K562 (cell line): ENCODE measurements around the gene RPAP2. TPM values are rescaled to one million over a fixed set of nuclear protein-coding genes. Genes with fewer than 3 reads are reported as not detected.

ENCODE experiments used
- BDP1 ChIP-seq: IDR thresholded peaks from 3 replicates; pipeline ENCODE4 v1.6.1; 2011; ENCODE audit not compliant: insufficient read length, insufficient read depth
- CEBPB ChIP-seq: fragments of 450-650 bp; IDR thresholded peaks from 2 replicates; pipeline ENCODE4 v1.6.1; 2016; ENCODE audit warnings: missing genetic modification characterization, missing compliant biosample characterization
- CTBP1 ChIP-seq: fragments of 450-650 bp; IDR thresholded peaks from 2 replicates; pipeline ENCODE4 v1.6.1; 2016; ENCODE audit warnings: borderline replicate concordance
- DDX20 ChIP-seq: fragments of 450-650 bp; IDR thresholded peaks from 2 replicates; pipeline ENCODE4 v1.6.1; 2016; ENCODE audit warnings: missing genetic modification characterization, low read depth, mild to moderate bottlenecking, missing compliant biosample characterization, moderate library complexity
- FOS ChIP-seq: IDR thresholded peaks from 3 replicates; pipeline ENCODE4 v1.6.1; 2011; ENCODE audit not compliant: insufficient read length; ENCODE audit errors: extremely low read depth
- HDAC2 ChIP-seq: fragments of 450-650 bp; IDR thresholded peaks from 2 replicates; pipeline ENCODE4 v1.6.1; 2016; ENCODE audit warnings: mild to moderate bottlenecking
- HDAC6 ChIP-seq: IDR thresholded peaks from 2 replicates; pipeline ENCODE4 v1.6.1; 2012; ENCODE audit warnings: low read depth, mild to moderate bottlenecking, control low read depth, inconsistent platforms, low read length, moderate library complexity
- HNRNPH1 ChIP-seq: fragments of 200-400 bp; formaldehyde crosslinking; optimal IDR thresholded peaks from 2 replicates; pipeline ENCODE3; 2017; ENCODE audit warnings: low read depth, mild to moderate bottlenecking, low read length, moderate library complexity
- NFIX ChIP-seq: fragments of 250-450 bp; sonication (Bioruptor Pico); IDR thresholded peaks from 2 replicates; pipeline ENCODE4 v1.4.0; 2020; ENCODE audit warnings: low read depth, mild to moderate bottlenecking, moderate library complexity
- NR2F6 ChIP-seq: fragments of 450-650 bp; formaldehyde crosslinking; IDR thresholded peaks from 2 replicates; pipeline ENCODE4 v1.4.0; 2020; ENCODE audit warnings: mild to moderate bottlenecking
- PHB ChIP-seq: fragments of 250-450 bp; sonication (Bioruptor Pico); IDR thresholded peaks from 2 replicates; pipeline ENCODE4 v1.5.0; 2021
- SAP30 ChIP-seq: fragments of 200-600 bp; sonication (generic); IDR thresholded peaks from 2 replicates; pipeline ENCODE4 v1.6.1; 2012; ENCODE audit warnings: borderline replicate concordance, low read depth, mild to moderate bottlenecking, moderate library complexity, low read length, control low read depth, inconsistent platforms; ENCODE audit not compliant: insufficient read depth, poor library complexity, severe bottlenecking
- TFAM ChIP-seq: fragments of 250-450 bp; sonication (Bioruptor Pico); conservative IDR thresholded peaks from 2 replicates; pipeline ENCODE4 v1.5.0; 2021; ENCODE audit warnings: mild to moderate bottlenecking, moderate library complexity
- ZKSCAN1 ChIP-seq: fragments of 150-350 bp; IDR thresholded peaks from 2 replicates; pipeline ENCODE4 v1.6.1; 2016; ENCODE audit warnings: low read depth, low read length
- ZNF197 ChIP-seq: fragments of 200-800 bp; sonication (Bioruptor generic); IDR thresholded peaks from 2 replicates; pipeline ENCODE4 v1.6.1; 2016; ENCODE audit warnings: low read depth, missing genetic modification characterization, missing compliant biosample characterization
- ZNF277 ChIP-seq: fragments of 250-450 bp; sonication (Bioruptor Pico); IDR thresholded peaks from 2 replicates; pipeline ENCODE4 v1.8.0; 2022; ENCODE audit warnings: inconsistent platforms, mild to moderate bottlenecking, moderate library complexity, borderline replicate concordance
- ZNF280B ChIP-seq: fragments of 250-450 bp; sonication (Bioruptor Pico); IDR thresholded peaks from 2 replicates; pipeline ENCODE4 v1.5.1; 2021; ENCODE audit warnings: mild to moderate bottlenecking
- ZNF584 ChIP-seq: fragments of 200-800 bp; sonication (Bioruptor generic); IDR thresholded peaks from 2 replicates; pipeline ENCODE4 v1.6.1; 2016; ENCODE audit warnings: low read depth, mild to moderate bottlenecking, missing genetic modification characterization, missing compliant biosample characterization
- ZNF75A ChIP-seq: fragments of 450-650 bp; formaldehyde crosslinking; IDR thresholded peaks from 2 replicates; pipeline ENCODE4 v1.4.0; 2020; ENCODE audit warnings: mild to moderate bottlenecking
- ZZZ3 ChIP-seq: fragments of 450-650 bp; IDR thresholded peaks from 2 replicates; pipeline ENCODE4 v1.6.1; 2016; ENCODE audit warnings: antibody characterized with exemption, mild to moderate bottlenecking, moderate library complexity
- polyA plus RNA-seq, 8 experiments: library from polyadenylated mRNA; depleted of rRNA in 4 of 8; stranded (reverse) in 5 of 8; unstranded in 3 of 8; fragments of >200 nt; fragmentation: Nextera tagmentation in 2 of 8; fragmentation: Illumina TruSeq in 1 of 8; extraction: Ambion mirVana in 2 of 8; extraction: Trizol in 1 of 8; gene quantifications; 2 replicates each; pipeline versions ENCODE4 v1.2.1 to v1.2.3, GENCODE V29; 2011 to 2014; ENCODE audit warnings: inconsistent platforms in 1 of 8, missing spikeins in 1 of 8
- total RNA-seq, 7 experiments: library from RNA; depleted of rRNA in 6 of 7; stranded (reverse); fragments of >200 nt in 6 of 7; fragmentation: Illumina TruSeq in 2 of 7; extraction: Trizol in 2 of 7; gene quantifications; 2 replicates each; pipeline versions ENCODE4 v1.2.1 to v1.2.3, GENCODE V29; 2011 to 2021; ENCODE audit warnings: low replicate concordance in 1 of 7
- TF ChIP-seq, protein P1 (sequence below): sonication (generic); formaldehyde crosslinking; IDR thresholded peaks from 2 replicates; pipeline ENCODE4 v1.8.0; 2023; ENCODE audit warnings: mild to moderate bottlenecking, missing genetic modification reagents

The RPAP2 gene
- total and polyA plus RNA-seq, 9 of the 15 experiments (the other 6 are each of a cell fraction or from before 2014, with no cell fraction given) = 6.2 to 41.7 (median 28.7) TPM

DNA sequence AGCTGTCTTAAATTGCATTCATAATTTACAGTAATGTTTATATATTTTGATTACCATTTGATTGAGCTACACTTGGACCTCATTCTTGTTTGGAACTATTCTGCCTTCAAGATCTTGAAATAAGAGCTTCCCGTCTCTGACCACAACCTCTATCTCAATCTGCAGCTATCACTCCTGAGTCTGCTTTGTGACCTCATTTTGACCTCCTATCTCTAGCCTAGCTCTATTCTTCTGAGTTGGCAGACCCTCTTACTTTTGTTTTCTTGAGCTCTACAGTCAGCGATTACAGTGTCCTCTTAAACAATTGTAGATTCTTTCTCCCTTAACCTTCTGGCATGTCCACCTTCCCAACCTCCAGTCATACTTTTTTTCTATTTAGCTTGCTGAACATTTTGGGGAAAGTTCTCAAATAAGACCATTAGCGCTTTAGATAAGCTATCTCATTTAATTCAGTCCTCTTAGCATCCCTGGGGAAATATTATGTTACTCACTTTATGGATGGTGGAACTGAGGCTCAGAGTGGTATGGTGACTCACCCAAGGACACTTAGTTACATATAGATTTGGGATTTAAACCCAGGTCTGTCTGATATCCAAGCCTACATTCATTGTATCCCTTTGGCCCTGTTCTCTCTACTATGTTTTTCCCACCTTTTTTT lies 19.1 kb downstream of the RPAP2 start (continued):
- TF ChIP-seq ZNF584 (CRISPR knock-in tag) (no peak), HDAC6 (no peak), PHB (CRISPR knock-in tag) (no peak), HDAC2 (peak; percentile 62; the same call in 1 of the 2 replicates), CTBP1 (peak; percentile 64; the same call in 1 of the 2 replicates), NFIX (CRISPR knock-in tag) (no peak), ZNF277 (CRISPR knock-in tag) (no peak), SAP30 (no peak), TFAM (CRISPR knock-in tag) (no peak), ZNF197 (CRISPR knock-in tag) (no peak), DDX20 (no peak), BDP1 (no peak), FOS (no peak), HNRNPH1 (no peak), CEBPB (tag) (no peak), ZNF280B (CRISPR knock-in tag) (no peak), ZKSCAN1 (no peak), NR2F6 (CRISPR knock-in tag) (peak; percentile 86; the same call in 1 of the 2 replicates), ZNF75A (no peak), ZZZ3 (no peak)
- TF ChIP-seq, protein P1, sequence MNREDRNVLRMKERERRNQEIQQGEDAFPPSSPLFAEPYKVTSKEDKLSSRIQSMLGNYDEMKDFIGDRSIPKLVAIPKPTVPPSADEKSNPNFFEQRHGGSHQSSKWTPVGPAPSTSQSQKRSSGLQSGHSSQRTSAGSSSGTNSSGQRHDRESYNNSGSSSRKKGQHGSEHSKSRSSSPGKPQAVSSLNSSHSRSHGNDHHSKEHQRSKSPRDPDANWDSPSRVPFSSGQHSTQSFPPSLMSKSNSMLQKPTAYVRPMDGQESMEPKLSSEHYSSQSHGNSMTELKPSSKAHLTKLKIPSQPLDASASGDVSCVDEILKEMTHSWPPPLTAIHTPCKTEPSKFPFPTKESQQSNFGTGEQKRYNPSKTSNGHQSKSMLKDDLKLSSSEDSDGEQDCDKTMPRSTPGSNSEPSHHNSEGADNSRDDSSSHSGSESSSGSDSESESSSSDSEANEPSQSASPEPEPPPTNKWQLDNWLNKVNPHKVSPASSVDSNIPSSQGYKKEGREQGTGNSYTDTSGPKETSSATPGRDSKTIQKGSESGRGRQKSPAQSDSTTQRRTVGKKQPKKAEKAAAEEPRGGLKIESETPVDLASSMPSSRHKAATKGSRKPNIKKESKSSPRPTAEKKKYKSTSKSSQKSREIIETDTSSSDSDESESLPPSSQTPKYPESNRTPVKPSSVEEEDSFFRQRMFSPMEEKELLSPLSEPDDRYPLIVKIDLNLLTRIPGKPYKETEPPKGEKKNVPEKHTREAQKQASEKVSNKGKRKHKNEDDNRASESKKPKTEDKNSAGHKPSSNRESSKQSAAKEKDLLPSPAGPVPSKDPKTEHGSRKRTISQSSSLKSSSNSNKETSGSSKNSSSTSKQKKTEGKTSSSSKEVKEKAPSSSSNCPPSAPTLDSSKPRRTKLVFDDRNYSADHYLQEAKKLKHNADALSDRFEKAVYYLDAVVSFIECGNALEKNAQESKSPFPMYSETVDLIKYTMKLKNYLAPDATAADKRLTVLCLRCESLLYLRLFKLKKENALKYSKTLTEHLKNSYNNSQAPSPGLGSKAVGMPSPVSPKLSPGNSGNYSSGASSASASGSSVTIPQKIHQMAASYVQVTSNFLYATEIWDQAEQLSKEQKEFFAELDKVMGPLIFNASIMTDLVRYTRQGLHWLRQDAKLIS = 0 out of 2 replicates have a peak, but pooled peaks have one; percentile 49
